C4-2B (cell line): Measurements from ENCODE around the gene NUFIP1.

Source experiments
- ZFX ChIP-seq: fragments of 450-650 bp; IDR thresholded peaks from 2 replicates; pipeline ENCODE4 v1.6.1; 2017
- TF ChIP-seq, protein P1 (sequence below): fragments of 450-650 bp; conservative IDR thresholded peaks from 2 replicates; pipeline ENCODE4 v1.5.1; 2017; ENCODE audit warnings: mild to moderate bottlenecking

DNA sequence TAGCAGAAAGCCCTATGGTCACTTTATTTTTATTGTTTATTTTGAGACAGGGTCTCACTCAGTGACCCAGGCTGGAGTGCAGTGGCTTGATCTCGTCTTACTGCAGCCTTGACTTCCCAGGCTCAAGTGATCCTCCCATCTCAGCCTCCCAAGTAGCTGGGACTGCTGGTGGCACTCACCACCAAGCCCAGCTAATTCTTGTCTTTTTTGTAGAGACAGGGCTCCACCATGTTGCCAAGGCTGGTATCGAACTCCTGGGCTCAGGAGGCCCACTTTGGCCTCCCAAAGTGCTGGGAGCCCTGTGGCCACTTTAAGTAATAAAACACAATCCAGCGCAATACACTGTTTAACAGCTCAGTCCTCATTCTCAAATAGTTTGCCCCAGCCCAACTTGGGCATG lies 69.3 kb downstream of the NUFIP1 start:
- TF ChIP-seq, protein P1, sequence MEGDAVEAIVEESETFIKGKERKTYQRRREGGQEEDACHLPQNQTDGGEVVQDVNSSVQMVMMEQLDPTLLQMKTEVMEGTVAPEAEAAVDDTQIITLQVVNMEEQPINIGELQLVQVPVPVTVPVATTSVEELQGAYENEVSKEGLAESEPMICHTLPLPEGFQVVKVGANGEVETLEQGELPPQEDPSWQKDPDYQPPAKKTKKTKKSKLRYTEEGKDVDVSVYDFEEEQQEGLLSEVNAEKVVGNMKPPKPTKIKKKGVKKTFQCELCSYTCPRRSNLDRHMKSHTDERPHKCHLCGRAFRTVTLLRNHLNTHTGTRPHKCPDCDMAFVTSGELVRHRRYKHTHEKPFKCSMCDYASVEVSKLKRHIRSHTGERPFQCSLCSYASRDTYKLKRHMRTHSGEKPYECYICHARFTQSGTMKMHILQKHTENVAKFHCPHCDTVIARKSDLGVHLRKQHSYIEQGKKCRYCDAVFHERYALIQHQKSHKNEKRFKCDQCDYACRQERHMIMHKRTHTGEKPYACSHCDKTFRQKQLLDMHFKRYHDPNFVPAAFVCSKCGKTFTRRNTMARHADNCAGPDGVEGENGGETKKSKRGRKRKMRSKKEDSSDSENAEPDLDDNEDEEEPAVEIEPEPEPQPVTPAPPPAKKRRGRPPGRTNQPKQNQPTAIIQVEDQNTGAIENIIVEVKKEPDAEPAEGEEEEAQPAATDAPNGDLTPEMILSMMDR: no peak
- no peak for TF ChIP-seq ZFX
